H9 (cell line): ENCODE data around the gene MEGF8. TPM values are rescaled to one million over a fixed set of nuclear protein-coding genes. Genes with fewer than 3 reads are reported as not detected.

Source experiments
- DNase-seq: peaks from one replicate; pipeline ENCODE4 v3.0.0-alpha.2; 2017
- H2AFZ ChIP-seq: one replicate; pipeline ENCODE4 v1.6.1; 2013; ENCODE audit warnings: mild to moderate bottlenecking, low read length, control low read depth, moderate library complexity
- H2AK5ac ChIP-seq: 2 replicates; pipeline ENCODE4 v1.6.1; 2013; ENCODE audit warnings: low read length, control low read depth, mixed read lengths; ENCODE audit not compliant: insufficient read length
- H2BK120ac ChIP-seq: one replicate; pipeline ENCODE4 v1.6.1; 2013; ENCODE audit warnings: low read depth, mild to moderate bottlenecking, low read length, control low read depth, inconsistent platforms; ENCODE audit not compliant: poor library complexity, severe bottlenecking
- H2BK12ac ChIP-seq: 2 replicates; pipeline ENCODE4 v1.6.1; 2013; ENCODE audit warnings: low read length, control low read depth, mixed read lengths, low read depth; ENCODE audit not compliant: insufficient read length
- H2BK15ac ChIP-seq: 2 replicates; pipeline ENCODE4 v1.6.1; 2013; ENCODE audit warnings: low read depth, low read length, control low read depth
- H2BK20ac ChIP-seq: one replicate; pipeline ENCODE4 v1.6.1; 2013; ENCODE audit warnings: low read depth, mild to moderate bottlenecking, low read length, control low read depth, inconsistent platforms; ENCODE audit not compliant: poor library complexity, severe bottlenecking
- H2BK5ac ChIP-seq: 2 replicates; pipeline ENCODE4 v1.6.1; 2013; ENCODE audit warnings: low read length, control low read depth, mixed read lengths; ENCODE audit not compliant: insufficient read length
- H3K14ac ChIP-seq: 2 replicates; pipeline ENCODE4 v1.6.1; 2013; ENCODE audit warnings: low read length, control low read depth; ENCODE audit not compliant: insufficient read depth
- H3K18ac ChIP-seq: 2 replicates; pipeline ENCODE4 v1.6.1; 2013; ENCODE audit warnings: low read depth, mild to moderate bottlenecking, mixed read lengths, low read length, control low read depth; ENCODE audit not compliant: insufficient read length
- H3K23ac ChIP-seq: 2 replicates; pipeline ENCODE4 v1.6.1; 2013; ENCODE audit warnings: low read length, control low read depth, mixed read lengths, low read depth; ENCODE audit not compliant: insufficient read length
- H3K23me2 ChIP-seq: 2 replicates; pipeline ENCODE4 v1.6.1; 2013; ENCODE audit warnings: low read depth, mild to moderate bottlenecking, mixed read lengths, low read length, control low read depth; ENCODE audit not compliant: insufficient read length, poor library complexity, severe bottlenecking
- H3K27ac ChIP-seq: 2 replicates; pipeline ENCODE4 v1.5.1; 2013; ENCODE audit warnings: low read length, control low read depth, mixed read lengths, low read depth; ENCODE audit not compliant: insufficient read length
- H3K27me3 ChIP-seq: 2 replicates; pipeline ENCODE4 v1.6.1; 2013; ENCODE audit warnings: low read length, control low read depth, inconsistent platforms; ENCODE audit not compliant: insufficient read depth
- H3K4ac ChIP-seq: 2 replicates; pipeline ENCODE4 v1.6.1; 2013; ENCODE audit warnings: low read depth, mild to moderate bottlenecking, control low read depth, inconsistent platforms, low read length, moderate library complexity
- H3K4me1 ChIP-seq: 2 replicates; pipeline ENCODE4 v1.6.1; 2013; ENCODE audit warnings: low read length, control low read depth, inconsistent platforms; ENCODE audit not compliant: insufficient read depth
- H3K4me2 ChIP-seq: 2 replicates; pipeline ENCODE4 v1.6.1; 2013; ENCODE audit warnings: low read length, control low read depth, mixed read lengths; ENCODE audit not compliant: insufficient read length, insufficient read depth
- H3K56ac ChIP-seq: 2 replicates; pipeline ENCODE4 v1.6.1; 2013; ENCODE audit warnings: low read depth, mild to moderate bottlenecking, mixed read lengths, low read length, control low read depth; ENCODE audit not compliant: insufficient read length
- H3K79me1 ChIP-seq: 2 replicates; pipeline ENCODE4 v1.6.1; 2013; ENCODE audit warnings: low read depth, mild to moderate bottlenecking, moderate library complexity, low read length, control low read depth, inconsistent platforms; ENCODE audit not compliant: insufficient read depth, poor library complexity, severe bottlenecking
- H3K79me2 ChIP-seq: 2 replicates; pipeline ENCODE4 v1.6.1; 2013; ENCODE audit warnings: low read length, control low read depth, inconsistent platforms; ENCODE audit not compliant: insufficient read depth
- H3K9ac ChIP-seq: 2 replicates; pipeline ENCODE4 v1.6.1; 2013; ENCODE audit warnings: low read length, control low read depth, mixed read lengths; ENCODE audit not compliant: insufficient read length; ENCODE audit errors: extremely low read depth
- H3K9me3 ChIP-seq: one replicate; pipeline ENCODE4 v1.6.1; 2013; ENCODE audit warnings: low read depth, low read length, inconsistent platforms; ENCODE audit not compliant: control insufficient read depth
- H3T11ph ChIP-seq: one replicate; pipeline ENCODE4 v1.6.1; 2013; ENCODE audit warnings: mild to moderate bottlenecking, low read length, control low read depth, inconsistent platforms
- H4K20me1 ChIP-seq: one replicate; pipeline ENCODE4 v1.6.1; 2013; ENCODE audit not compliant: control insufficient read depth, insufficient read length, insufficient read depth
- H4K5ac ChIP-seq: 2 replicates; pipeline ENCODE4 v1.6.1; 2013; ENCODE audit warnings: low read depth, mild to moderate bottlenecking, mixed read lengths, low read length, control low read depth; ENCODE audit not compliant: insufficient read length
- H4K8ac ChIP-seq: replicated peaks from 2 replicates; pipeline ENCODE4 v1.6.1; 2013; ENCODE audit warnings: low read length, control low read depth, mixed read lengths, low read depth; ENCODE audit not compliant: insufficient read length
- H4K91ac ChIP-seq: 2 replicates; pipeline ENCODE4 v1.6.1; 2013; ENCODE audit warnings: low read depth, mild to moderate bottlenecking, moderate library complexity, mixed read lengths, low read length, control low read depth; ENCODE audit not compliant: insufficient read length
- H3K27ac Mint-ChIP-seq, 3 experiments: 2 replicates in 2 of 3; 3 replicates in 1 of 3; pipeline ENCODE4 v1.8.0; 2020 to 2021; ENCODE audit warnings: mixed read lengths in 3 of 3, mild to moderate bottlenecking in 1 of 3, moderate library complexity in 1 of 3
- H3K27me3 Mint-ChIP-seq: 2 replicates; pipeline ENCODE4 v1.8.0; 2021; ENCODE audit warnings: low read depth, mild to moderate bottlenecking, moderate library complexity, mixed read lengths
- H3K36me3 Mint-ChIP-seq, 3 experiments: 2 replicates in 2 of 3; 3 replicates in 1 of 3; pipeline ENCODE4 v1.8.0; 2020 to 2021; ENCODE audit warnings: low read depth in 3 of 3, mixed read lengths in 3 of 3; ENCODE audit not compliant: insufficient read depth in 1 of 3
- H3K4me1 Mint-ChIP-seq, 2 experiments: 2 replicates each; pipeline ENCODE4 v1.8.0; 2020; ENCODE audit warnings: mixed read lengths in 2 of 2
- H3K4me3 Mint-ChIP-seq, 2 experiments: 2 replicates in 1 of 2; 3 replicates in 1 of 2; pipeline ENCODE4 v1.8.0; 2020 to 2021; ENCODE audit warnings: mild to moderate bottlenecking in 2 of 2, mixed read lengths in 2 of 2, moderate library complexity in 1 of 2
- H3K9me3 Mint-ChIP-seq, 2 experiments: 2 replicates in 1 of 2; 3 replicates in 1 of 2; pipeline ENCODE4 v1.8.0; 2020; ENCODE audit warnings: mild to moderate bottlenecking in 2 of 2, mixed read lengths in 2 of 2, moderate library complexity in 1 of 2
- CTCF ChIP-seq: fragments of 200-600 bp; sonication (generic); conservative IDR thresholded peaks from 3 replicates; pipeline ENCODE4 v1.8.0; 2021; ENCODE audit warnings: antibody characterized with exemption, mild to moderate bottlenecking
- WGBS: extraction: QIAGEN DNeasy Blood & Tissue Kit; methylation state at CpG from one replicate; pipeline ENCODE4 v1.1.7; 2013; ENCODE audit warnings: missing lambda C conversion rate, low lambda C conversion rate, mixed read lengths; ENCODE audit not compliant: insufficient read length; ENCODE audit errors: extremely low coverage; 5-methylcytosine and 5-hydroxymethylcytosine counted together
- total RNA-seq: library from RNA; stranded (reverse); gene quantifications from 2 replicates; pipeline ENCODE4 v1.2.1, GENCODE V29; 2021

Gene MEGF8
- total RNA-seq, 1 experiment from 2014 or later = 28.4 TPM

DNA sequence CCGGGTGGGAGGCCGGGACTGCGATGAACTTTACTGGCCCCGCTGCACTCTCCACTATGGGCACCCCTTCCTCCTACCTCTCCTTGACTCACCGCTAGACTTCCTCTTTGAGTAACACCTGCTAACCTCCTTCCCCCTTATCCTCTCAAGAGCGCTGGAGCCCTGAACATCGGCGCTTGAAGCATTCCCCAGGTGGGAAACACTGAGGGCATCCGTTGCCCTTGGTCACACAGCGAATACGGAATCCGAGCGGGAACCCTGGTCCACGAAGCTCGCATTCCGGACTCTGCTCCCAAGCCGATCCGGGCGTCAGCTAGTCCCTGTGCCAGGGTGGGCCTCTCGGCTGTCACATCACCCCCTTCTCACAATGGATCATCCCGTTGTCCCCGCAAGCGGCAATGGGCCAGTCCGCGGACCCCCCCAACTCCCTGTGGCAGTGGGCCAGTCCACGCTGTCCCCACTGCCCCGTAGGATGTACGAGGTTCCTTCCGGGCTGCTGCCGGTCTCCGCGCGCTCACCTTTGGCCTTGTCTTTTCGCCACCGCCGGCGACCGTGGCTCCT, 97.5 kb downstream of the MEGF8 start:
- no peak overlapping the region for H3K56ac ChIP-seq
- Mint-ChIP-seq H3K27me3 (peaks cover 94% of the 10 kb centered on the region), H3K4me3 (peak overlapping the region; percentile 80 to 90), H3K27ac (no peak overlapping the region), H3K4me1 (peaks cover 24 to 42% of the 10 kb centered on the region in 2 experiments), H3K9me3 (peaks cover 0 to 3% of the 10 kb centered on the region in 2 experiments; a peak in 3 of 5 replicates), H3K36me3 (peaks cover 0 to 13% (median 3%) of the 10 kb centered on the region in 3 experiments; a peak in 5 of 7 replicates)
- no peak overlapping the region for H3K23ac ChIP-seq
- WGBS = no CpG with 5 or more reads among the region's 38 CpGs
- DNase-seq = peak; percentile 45
- H3K4me1 ChIP-seq = no peaks in the 10 kb centered on the region
- H3T11ph ChIP-seq = no peak overlapping the region
- 0 out of 2 replicates have a peak overlapping the region, but pooled peaks have one; percentile 54 for H3K14ac ChIP-seq
- H3K27ac ChIP-seq = no peak overlapping the region
- H2AK5ac ChIP-seq = no peak overlapping the region
- no peak for TF ChIP-seq CTCF
- H3K23me2 ChIP-seq = peaks cover 7% of the 10 kb centered on the region
- no peak overlapping the region for H2AFZ ChIP-seq
- no peak overlapping the region for H3K4ac ChIP-seq
- H3K79me1 ChIP-seq = no peaks in the 10 kb centered on the region
- peak overlapping the region; percentile 63 for H3K18ac ChIP-seq
- no peaks in the 10 kb centered on the region for H4K20me1 ChIP-seq
- no peaks in the 10 kb centered on the region for H3K9me3 ChIP-seq
- no peaks in the 10 kb centered on the region for H3K79me2 ChIP-seq
- H4K8ac ChIP-seq = no peak overlapping the region
- no peak overlapping the region for H4K91ac ChIP-seq
- no peak overlapping the region for H2BK15ac ChIP-seq
- H3K4me2 ChIP-seq = peak overlapping the region; percentile 70
- H4K5ac ChIP-seq = no peak overlapping the region
- H3K9ac ChIP-seq = peak overlapping the region; percentile 3
- H2BK120ac ChIP-seq = no peak overlapping the region
- H2BK20ac ChIP-seq = no peak overlapping the region
- H2BK5ac ChIP-seq = no peak overlapping the region
- H2BK12ac ChIP-seq = no peak overlapping the region
- H3K27me3 ChIP-seq = peaks cover 17% of the 10 kb centered on the region; the same call in 1 of the 2 replicates
